Stimulated activated naive CD8-positive, alpha-beta T cell treated with anti-CD3 and anti-CD28 coated beads, Interleukin-15, amount 100 ng/mL, for 72 hours (primary cell): ENCODE measurements around the gene GALNT2.

Experiments
- ATAC-seq: fragments of 150-1000 bp; cut with Tn5 transposase; 2 replicates; pipeline ENCODE4 v1.10.0; 2021; ENCODE audit warnings: mild to moderate bottlenecking, moderate library complexity
- DNase-seq, 2 donors: peaks; one replicate each; pipeline ENCODE4 v3.0.0; 2021 to 2022
- H3K27ac Mint-ChIP-seq, 2 donors: one replicate each; pipeline ENCODE4 v1.8.0; 2022; ENCODE audit warnings: mild to moderate bottlenecking in 2 of 2, mixed read lengths in 2 of 2, moderate library complexity in 2 of 2
- H3K27me3 Mint-ChIP-seq: one replicate; pipeline ENCODE4 v1.8.0; 2022; ENCODE audit warnings: mixed read lengths
- H3K4me1 Mint-ChIP-seq: one replicate; pipeline ENCODE4 v1.8.0; 2022; ENCODE audit warnings: mild to moderate bottlenecking, mixed read lengths
- H3K4me3 Mint-ChIP-seq, 2 donors: one replicate each; pipeline ENCODE4 v1.8.0; 2022; ENCODE audit warnings: mild to moderate bottlenecking in 2 of 2, mixed read lengths in 2 of 2, moderate library complexity in 1 of 2
- H3K9me3 Mint-ChIP-seq, 2 donors: one replicate each; pipeline ENCODE4 v1.8.0; 2022; ENCODE audit warnings: mixed read lengths in 2 of 2

GALNT2 gene

GRCh38 chr1:230189341-230189740 is 122.3 kb downstream of the GALNT2 start:
- no peak for ATAC-seq
- no peak overlapping the region for H3K4me3 Mint-ChIP-seq
- H3K27ac Mint-ChIP-seq = no peak overlapping the region
- H3K27me3 Mint-ChIP-seq = no peaks in the 10 kb centered on the region
- H3K4me1 Mint-ChIP-seq = peaks cover 67% of the 10 kb centered on the region
- DNase-seq = no peak
- peaks cover 6 to 7% of the 10 kb centered on the region in 2 donors for H3K9me3 Mint-ChIP-seq

GRCh38 chr1:230189824-230190223 is 122.8 kb downstream of the GALNT2 start:
- Mint-ChIP-seq H3K9me3 (peaks cover 2% of the 10 kb centered on the region in 2 donors), H3K27me3 (no peaks in the 10 kb centered on the region), H3K27ac (no peak overlapping the region), H3K4me3 (no peak overlapping the region), H3K4me1 (peaks cover 67% of the 10 kb centered on the region)
- DNase-seq = no peak
- ATAC-seq = no peak

- no peaks in the 10 kb centered on the region for H3K9me3 Mint-ChIP-seq
- no peak overlapping the region for H3K4me3 Mint-ChIP-seq
- no peak overlapping the region for H3K27ac Mint-ChIP-seq
- no peaks in the 10 kb centered on the region for H3K27me3 Mint-ChIP-seq
- peaks cover 60% of the 10 kb centered on the region for H3K4me1 Mint-ChIP-seq
- DNase-seq (no peak), ATAC-seq (no peak)
These were observed 124.2 kb downstream of the GALNT2 start for GRCh38 chr1:230191079-230191804.

GRCh38 chr1:230191855-230192254 is 124.8 kb downstream of the GALNT2 start:
- no peaks in the 10 kb centered on the region for H3K9me3 Mint-ChIP-seq
- DNase-seq (no peak), ATAC-seq (no peak)
- H3K4me3 Mint-ChIP-seq = no peak overlapping the region
- peaks cover 54% of the 10 kb centered on the region for H3K4me1 Mint-ChIP-seq
- no peaks in the 10 kb centered on the region for H3K27me3 Mint-ChIP-seq
- H3K27ac Mint-ChIP-seq = no peak overlapping the region

GRCh38 chr1:230194525-230194924 is 127.5 kb downstream of the GALNT2 start:
- Mint-ChIP-seq H3K4me3 (peak overlapping the region in 1 of 2 donors; percentile 32), H3K9me3 (no peaks in the 10 kb centered on the region), H3K4me1 (peaks cover 43% of the 10 kb centered on the region), H3K27ac (no peak overlapping the region), H3K27me3 (no peaks in the 10 kb centered on the region)
- no peak for DNase-seq
- ATAC-seq = no peak

GRCh38 chr1:230195199-230195598 is 128.2 kb downstream of the GALNT2 start:
- H3K4me3 Mint-ChIP-seq = peak overlapping the region in 1 of 2 donors; percentile 32
- H3K9me3 Mint-ChIP-seq = no peaks in the 10 kb centered on the region
- H3K27me3 Mint-ChIP-seq = no peaks in the 10 kb centered on the region
- DNase-seq (no peak), ATAC-seq (no peak)
- peaks cover 37% of the 10 kb centered on the region for H3K4me1 Mint-ChIP-seq
- peak overlapping the region; percentile 9 to 18 for H3K27ac Mint-ChIP-seq

- DNase-seq (no peak), ATAC-seq (no peak)
- no peaks in the 10 kb centered on the region for H3K27me3 Mint-ChIP-seq
- no peak overlapping the region for H3K4me3 Mint-ChIP-seq
- H3K27ac Mint-ChIP-seq = no peak overlapping the region
- no peaks in the 10 kb centered on the region for H3K9me3 Mint-ChIP-seq
- H3K4me1 Mint-ChIP-seq = peaks cover 32% of the 10 kb centered on the region
These were observed 129.0 kb downstream of the GALNT2 start for GRCh38 chr1:230196077-230196476.

- DNase-seq = no peak
- no peaks in the 10 kb centered on the region for H3K27me3 Mint-ChIP-seq
- H3K4me1 Mint-ChIP-seq = peaks cover 36% of the 10 kb centered on the region
- ATAC-seq = no peak
- H3K27ac Mint-ChIP-seq = peak overlapping the region; percentile 45 to 77
- H3K9me3 Mint-ChIP-seq = no peaks in the 10 kb centered on the region
- H3K4me3 Mint-ChIP-seq = no peak overlapping the region
These were observed 130.9 kb downstream of the GALNT2 start for GRCh38 chr1:230197644-230198567.

- no peaks in the 10 kb centered on the region for H3K27me3 Mint-ChIP-seq
- H3K27ac Mint-ChIP-seq = peak overlapping the region in 1 of 2 donors; percentile 34
- ATAC-seq (no peak), DNase-seq (no peak)
- peaks cover 32% of the 10 kb centered on the region for H3K4me1 Mint-ChIP-seq
- H3K9me3 Mint-ChIP-seq = no peaks in the 10 kb centered on the region
- H3K4me3 Mint-ChIP-seq = no peak overlapping the region
These were observed 132.0 kb downstream of the GALNT2 start for GRCh38 chr1:230199034-230199433.

GRCh38 chr1:230199554-230199953 is 132.5 kb downstream of the GALNT2 start:
- no peak for ATAC-seq
- Mint-ChIP-seq H3K27ac (no peak overlapping the region), H3K4me1 (peaks cover 28% of the 10 kb centered on the region), H3K9me3 (no peaks in the 10 kb centered on the region), H3K4me3 (no peak overlapping the region), H3K27me3 (no peaks in the 10 kb centered on the region)
- DNase-seq = no peak

GRCh38 chr1:230200276-230200675 is 133.2 kb downstream of the GALNT2 start:
- Mint-ChIP-seq H3K4me1 (peaks cover 21% of the 10 kb centered on the region), H3K4me3 (no peak overlapping the region), H3K9me3 (no peaks in the 10 kb centered on the region), H3K27me3 (no peaks in the 10 kb centered on the region), H3K27ac (no peak overlapping the region)
- DNase-seq (no peak), ATAC-seq (no peak)

- Mint-ChIP-seq H3K27me3 (no peaks in the 10 kb centered on the region), H3K9me3 (no peaks in the 10 kb centered on the region), H3K27ac (no peak overlapping the region), H3K4me1 (peaks cover 18% of the 10 kb centered on the region), H3K4me3 (no peak overlapping the region)
- ATAC-seq (no peak), DNase-seq (no peak)
These were observed 134.4 kb downstream of the GALNT2 start for GRCh38 chr1:230201445-230201844.

GRCh38 chr1:230204842-230205241 is 137.8 kb downstream of the GALNT2 start:
- H3K4me1 Mint-ChIP-seq = peaks cover 34% of the 10 kb centered on the region
- H3K27ac Mint-ChIP-seq = peak overlapping the region in 1 of 2 donors; percentile 14
- H3K4me3 Mint-ChIP-seq = no peak overlapping the region

GRCh38 chr1:230205719-230206198 is 138.7 kb downstream of the GALNT2 start:
- Mint-ChIP-seq H3K27ac (no peak overlapping the region), H3K4me1 (peaks cover 43% of the 10 kb centered on the region), H3K4me3 (no peak overlapping the region), H3K27me3 (no peaks in the 10 kb centered on the region), H3K9me3 (no peaks in the 10 kb centered on the region)
- ATAC-seq (no peak), DNase-seq (no peak)

More at GRCh38 chr1:230204842-230205241, 137.8 kb downstream of the GALNT2 start:
- DNase-seq (no peak), ATAC-seq (no peak)
- Mint-ChIP-seq H3K9me3 (no peaks in the 10 kb centered on the region), H3K27me3 (no peaks in the 10 kb centered on the region)

- no peak overlapping the region for H3K4me3 Mint-ChIP-seq
- DNase-seq (no peak), ATAC-seq (no peak)
- no peaks in the 10 kb centered on the region for H3K9me3 Mint-ChIP-seq
- H3K27ac Mint-ChIP-seq = no peak overlapping the region
- no peaks in the 10 kb centered on the region for H3K27me3 Mint-ChIP-seq
- peaks cover 48% of the 10 kb centered on the region for H3K4me1 Mint-ChIP-seq
These were observed 139.2 kb downstream of the GALNT2 start for GRCh38 chr1:230206207-230206606.

- H3K9me3 Mint-ChIP-seq = no peaks in the 10 kb centered on the region
- ATAC-seq (no peak), DNase-seq (no peak)
- H3K27me3 Mint-ChIP-seq = no peaks in the 10 kb centered on the region
- H3K27ac Mint-ChIP-seq = peak overlapping the region; percentile 10 to 28
- no peak overlapping the region for H3K4me3 Mint-ChIP-seq
- peaks cover 55% of the 10 kb centered on the region for H3K4me1 Mint-ChIP-seq
These were observed 139.9 kb downstream of the GALNT2 start for GRCh38 chr1:230206976-230207375.
